T-helper 22 cell (primary cell): ENCODE measurements around the gene PLOD3.

Experiments
- DNase-seq: peaks from one replicate; pipeline ENCODE4 v3.0.0-alpha.2; 2020; ENCODE audit warnings: low read depth

Gene PLOD3

DNA sequence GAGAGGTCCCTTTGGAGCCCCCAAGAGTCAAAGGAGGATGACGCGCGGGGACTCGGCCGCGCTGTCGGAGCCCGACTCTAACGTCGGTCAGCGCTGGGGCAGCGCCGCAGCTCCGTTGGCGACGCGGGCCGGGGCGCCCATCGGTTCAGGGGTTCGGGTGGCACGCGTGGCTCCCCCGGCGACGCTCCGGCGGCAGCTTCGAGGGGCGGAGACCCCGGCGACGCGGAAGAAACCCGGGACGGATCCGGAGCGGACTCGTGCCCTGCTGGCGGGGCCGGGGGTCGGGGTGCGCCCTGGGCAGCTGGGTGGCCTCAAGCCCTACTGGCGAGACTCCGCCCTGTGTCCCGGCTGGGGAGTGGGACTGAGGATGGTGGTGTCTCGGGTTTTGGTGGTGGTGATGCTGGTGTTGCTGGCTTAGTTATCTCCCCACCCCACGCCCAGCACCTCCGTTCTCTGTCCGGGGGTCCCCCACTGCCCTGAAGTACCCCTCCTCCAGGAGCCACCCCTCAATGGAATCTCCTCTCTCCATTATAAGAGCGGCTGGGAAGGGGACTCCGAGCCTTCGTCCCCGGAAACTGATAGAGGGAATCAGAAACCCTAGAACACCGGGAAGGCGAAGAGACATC is 37.1 kb downstream of the PLOD3 start, which contains the start of gene NAT16:
Gene NAT16 (minus strand): TSS at position 164 of the 626 bp plus-strand sequence. CDS start 5,486 bp downstream, outside the sequence.
- DNase-seq: no peak

DNA sequence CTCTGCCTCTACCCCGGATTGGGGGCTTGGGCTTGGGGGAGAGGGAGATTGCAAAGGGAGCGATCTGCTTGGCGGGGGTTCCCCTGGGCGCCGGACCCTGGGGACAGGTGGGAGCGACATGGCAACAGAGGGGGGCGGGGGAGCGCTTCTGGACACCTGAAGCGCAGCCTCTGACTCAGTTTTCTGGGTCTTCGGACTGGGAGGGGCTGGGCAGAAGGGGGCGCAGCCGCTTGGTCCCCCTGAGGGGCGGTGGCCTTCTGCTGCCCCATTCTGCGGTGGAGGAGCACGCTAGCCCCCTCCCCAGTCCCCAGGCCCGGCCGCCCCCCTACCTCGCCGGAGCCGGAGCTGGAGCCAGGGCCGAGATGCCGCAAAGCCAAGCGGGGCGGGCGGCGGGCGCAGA is 37.7 kb downstream of the PLOD3 start:
- DNase-seq: no peak

DNA sequence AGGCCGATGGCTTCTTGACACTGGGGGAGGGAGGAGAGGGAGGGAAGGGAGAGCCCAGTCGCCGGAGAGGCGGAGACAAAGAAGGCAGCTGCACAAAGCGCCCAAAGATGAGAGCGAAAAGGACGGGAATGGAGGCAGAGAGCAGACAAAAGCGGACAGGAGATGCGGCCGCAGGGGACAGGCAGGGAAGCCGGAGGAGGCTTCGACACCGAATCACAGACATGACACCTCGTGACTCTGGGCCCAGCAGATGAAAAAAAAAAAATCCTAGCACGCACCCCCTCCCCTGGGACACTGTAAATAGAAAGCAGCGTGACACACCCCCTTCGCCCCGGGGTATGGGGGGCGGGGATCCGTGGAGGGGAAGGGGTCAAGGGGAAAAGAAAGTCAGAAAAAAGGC is 38.3 kb downstream of the PLOD3 start:
- no peak for DNase-seq

DNA sequence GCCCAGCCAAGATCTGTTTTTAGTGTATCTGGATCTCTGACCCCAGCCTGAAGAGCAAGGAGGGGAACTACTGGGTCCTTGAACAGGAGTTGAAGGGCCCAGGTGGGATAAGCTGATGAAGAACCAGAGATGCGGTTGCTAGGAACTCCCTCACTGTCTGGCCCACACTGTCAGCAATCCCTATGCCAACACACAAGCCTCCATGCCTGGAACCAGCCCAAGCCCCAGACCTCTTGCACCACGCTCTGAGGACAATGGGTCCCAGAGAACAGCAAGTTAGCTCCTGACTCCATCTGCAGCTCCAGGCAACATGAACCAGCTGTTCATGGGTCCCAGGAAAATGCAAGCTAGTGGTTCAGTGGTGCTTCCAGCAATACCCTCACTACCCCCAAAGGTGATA is 39.7 kb downstream of the PLOD3 start:
- no peak for DNase-seq

DNA sequence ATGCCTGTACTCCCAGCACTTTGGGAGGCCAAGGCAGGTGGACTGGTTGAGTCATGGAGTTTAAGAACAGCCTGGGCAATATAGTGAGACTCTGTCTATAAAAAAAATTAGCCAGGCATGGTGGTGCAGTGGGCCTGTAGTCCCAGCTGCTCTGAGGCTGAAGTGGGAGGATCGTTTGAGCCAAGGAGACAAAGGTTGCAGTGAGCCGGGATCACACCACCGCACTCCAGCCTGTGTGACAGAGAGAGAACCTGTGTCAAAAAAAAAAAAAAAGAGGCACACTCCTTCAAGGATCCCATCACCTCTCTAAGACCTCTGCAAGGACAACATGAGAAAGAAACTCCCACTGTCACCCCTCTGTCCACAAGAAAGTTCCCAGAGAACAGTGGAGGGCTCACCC is 41.7 kb downstream of the PLOD3 start:
- DNase-seq: no peak

DNA sequence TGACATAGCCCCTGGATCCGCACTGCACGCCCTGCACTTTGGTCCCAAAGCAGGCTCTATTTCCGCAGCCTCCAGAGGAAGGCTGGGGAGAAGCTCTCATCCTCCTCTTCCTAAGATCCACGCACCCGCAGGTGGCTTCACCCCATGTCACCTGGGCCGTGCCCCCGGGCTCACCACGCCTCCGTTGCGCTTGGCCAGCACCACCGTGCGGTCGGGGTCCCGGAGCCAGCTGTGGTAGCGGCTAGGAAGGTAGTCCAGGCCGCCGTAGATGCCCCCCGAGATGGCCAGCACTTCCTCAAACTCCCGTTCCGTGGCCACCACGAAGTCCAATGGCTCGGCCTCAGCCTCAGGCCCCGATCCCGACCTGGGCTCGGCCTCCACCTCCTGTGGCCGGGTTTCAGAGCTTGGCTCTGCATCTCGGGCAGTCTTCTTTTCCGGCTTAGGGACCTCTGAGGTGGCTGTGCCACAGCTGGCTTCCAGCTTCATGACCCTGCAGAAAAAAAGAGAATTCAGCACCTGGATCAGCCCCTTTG is 43.0 kb downstream of the PLOD3 start:
- DNase-seq: no peak

DNA sequence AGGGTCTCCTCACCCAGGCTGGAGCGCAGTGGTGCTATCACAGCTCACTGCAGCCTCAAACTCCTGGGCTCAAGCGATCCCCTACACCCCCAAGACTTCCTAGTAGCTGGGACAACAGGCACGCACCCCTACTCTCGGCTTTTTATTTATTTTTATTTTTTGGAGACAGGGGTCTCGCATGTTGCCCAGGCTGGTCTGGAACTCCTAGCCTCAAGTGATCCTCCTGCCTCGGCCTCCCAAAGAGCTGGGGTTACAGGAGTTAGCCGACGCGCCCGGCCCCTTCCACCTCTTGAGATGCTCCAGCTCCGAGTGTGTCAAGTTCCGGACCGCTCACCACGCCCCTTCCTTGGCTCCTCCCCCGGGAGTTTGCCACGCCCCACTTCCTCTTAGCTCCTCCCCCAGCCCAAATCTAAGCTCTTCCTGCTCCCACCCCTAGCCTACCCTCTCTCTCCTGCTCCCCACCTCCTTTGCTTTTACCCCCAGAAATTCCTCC is 43.6 kb downstream of the PLOD3 start:
- no peak for DNase-seq

DNA sequence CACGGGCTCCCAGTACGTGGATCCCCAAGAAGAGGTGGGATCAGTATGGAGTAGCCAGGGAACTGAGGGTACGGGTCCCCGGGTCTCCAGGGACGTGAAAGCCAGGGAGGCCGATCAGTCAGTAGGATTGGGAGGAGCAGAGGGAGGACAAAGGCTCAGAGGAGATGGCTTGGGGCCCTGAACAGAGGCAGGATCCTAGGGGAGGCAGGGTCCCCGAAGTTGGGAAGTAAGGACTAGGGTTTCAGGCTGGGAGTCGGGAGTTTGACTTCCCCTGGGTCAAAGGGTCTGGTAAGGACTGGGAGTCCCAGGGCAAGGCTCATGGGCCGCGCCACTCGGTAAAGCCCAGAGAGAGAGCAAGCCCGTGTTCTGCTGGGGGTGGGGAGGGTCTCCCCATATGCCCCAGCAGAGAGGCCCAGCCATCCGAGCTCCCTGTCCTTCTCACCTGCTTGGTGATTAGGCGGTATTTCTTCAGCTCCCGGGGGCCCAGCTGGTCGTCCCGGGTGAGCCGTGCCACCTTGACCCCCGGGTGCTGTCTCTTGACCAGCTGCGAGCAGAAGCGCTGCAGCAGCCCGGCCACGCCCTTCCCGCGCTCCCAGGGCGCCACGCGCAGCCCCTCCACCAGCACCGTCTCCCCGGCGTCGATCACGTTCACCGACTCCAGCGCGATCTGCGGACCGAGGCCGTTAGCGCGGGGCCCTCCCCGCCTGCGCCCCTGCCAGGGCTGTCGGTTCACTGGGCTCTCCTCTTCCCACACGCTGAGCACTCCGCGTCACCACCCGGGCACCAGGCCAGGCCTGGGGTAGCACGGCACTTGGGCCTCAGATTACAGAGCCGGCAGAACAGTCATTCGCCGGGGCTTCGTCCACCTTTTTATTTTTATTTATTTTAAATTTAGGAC is 44.3 kb downstream of the PLOD3 start:
- DNase-seq: no peak

DNA sequence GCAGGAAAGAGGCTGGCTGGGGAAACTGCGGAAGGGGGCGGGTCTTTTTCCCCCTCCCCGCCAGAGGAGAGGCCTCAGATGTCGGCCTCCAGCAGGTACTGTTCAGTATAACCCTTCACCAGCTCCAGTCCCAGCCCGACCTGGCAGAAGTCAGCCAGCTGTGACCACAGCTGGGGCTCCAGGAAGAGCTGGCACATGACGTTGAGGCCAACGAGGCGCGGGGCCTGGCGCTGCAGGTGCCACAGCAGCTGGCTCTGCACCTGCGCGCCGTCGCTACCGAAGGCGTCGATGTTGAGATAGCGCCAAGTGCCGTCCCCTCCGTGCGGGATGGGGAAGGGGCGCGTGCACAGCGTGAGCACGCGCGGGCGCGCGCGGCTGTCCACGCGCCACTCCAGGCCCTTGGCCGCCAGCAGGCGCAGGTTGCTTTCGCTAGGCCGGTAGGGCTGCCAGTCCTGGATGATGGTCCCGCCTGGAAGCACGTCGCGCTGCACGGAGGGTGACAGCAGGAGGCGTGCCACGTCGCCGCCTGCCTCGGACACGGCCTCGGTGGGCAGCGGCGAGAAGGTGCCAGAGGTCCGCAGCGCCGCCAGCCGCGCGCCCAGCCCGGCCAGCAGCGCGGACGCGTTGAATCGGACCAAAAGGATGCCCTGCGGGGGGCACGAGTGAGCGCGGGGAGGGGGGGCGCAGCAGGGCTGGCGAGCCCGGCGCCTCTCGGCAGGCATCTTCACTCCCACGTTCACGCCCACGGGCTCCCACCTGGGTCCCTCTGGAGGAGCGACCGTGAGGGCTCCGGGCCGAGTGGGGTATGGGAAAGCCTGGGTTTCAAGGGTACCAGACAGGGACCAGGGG is 45.2 kb downstream of the PLOD3 start:
- DNase-seq: no peak

DNA sequence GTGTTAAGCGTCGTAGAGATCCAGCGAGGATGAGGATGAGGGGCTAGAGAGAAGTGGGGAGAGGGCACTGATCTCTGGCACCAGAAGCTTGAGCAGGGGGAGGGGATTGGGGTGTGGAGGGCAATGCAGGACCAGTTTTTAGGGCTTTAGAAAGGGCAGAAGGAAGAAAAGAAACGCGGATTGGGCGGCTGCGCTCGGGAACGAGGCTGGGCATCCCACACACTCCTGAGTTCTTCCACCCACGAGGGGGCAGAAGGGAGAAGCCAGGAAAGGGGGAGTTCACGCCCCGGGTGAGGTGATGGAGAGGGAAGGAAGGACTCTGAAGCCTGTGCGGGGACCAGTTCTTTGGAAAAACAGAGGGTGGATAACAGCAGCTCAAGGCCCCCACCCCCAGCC is 45.9 kb downstream of the PLOD3 start:
- no peak for DNase-seq

DNA sequence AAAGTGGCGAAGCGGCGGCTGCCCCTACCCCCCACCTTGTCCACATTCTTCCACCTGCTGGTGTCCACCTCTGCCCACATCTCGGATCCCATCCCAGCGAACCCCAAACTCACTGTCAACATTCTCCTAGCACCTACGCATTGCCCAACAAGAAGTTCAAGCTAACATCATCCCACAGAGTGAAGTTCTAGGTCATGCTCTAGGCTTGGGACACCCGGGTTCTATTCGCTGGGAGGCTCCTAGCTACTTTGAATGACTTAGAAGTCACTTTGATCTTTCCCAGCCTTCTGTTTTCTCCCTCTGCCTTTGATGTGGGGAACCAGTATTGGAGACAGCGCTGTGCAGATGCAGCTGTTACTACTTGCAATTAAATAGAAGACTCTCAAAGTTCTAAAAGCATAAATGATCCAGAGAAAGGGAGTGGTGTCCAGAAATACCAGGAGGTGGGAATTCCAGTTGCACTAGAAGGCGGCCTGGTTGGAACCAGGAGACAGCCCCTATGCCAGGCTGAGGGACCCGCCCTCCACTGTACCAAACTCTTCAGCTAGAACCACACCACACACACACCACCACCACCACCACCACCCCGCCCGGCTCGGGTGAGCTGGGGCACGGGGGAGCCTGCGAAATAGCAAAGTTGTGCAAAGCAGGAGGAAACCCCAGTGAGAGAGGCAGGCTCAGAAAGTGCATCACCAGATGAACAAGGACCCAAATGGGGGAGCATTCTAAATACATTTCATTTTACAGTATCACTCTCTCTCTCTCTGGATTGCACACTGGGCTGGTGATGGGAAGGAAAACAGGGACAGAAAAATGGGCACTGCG is 46.6 kb downstream of the PLOD3 start:
- DNase-seq: no peak

DNA sequence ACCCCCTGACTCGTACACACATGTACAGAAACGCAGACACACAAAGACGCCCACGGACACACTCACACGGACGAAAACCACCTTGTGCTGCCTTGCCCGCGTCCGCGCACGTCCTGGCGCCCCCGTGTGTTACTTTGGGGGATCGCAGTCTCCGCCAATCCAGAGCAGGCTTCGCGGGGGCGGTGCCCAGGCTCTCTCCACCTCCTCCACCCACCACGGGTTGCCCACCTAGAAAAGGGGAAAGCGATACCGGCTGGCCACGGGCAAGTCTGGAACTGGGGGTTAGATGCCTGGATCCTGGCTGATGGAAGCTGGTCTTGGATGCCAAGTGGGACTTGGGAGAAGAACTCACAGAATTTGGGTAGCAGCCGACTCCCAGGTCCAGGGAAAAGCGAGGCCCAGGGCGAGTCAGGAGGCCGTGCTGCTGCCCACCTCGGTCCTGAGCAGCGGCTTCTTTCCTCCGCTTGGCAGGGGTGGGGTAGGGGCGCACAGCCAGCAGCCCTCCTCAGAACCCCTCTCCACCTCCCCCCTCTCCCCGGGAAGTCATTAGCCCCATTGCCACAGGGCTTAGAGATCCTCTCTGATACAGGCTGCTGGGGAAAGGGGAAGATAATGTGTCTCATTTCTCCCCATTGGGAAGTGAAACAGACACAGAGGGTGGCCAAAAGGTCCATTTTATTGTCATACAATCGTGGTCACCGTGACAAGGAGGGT is 47.4 kb downstream of the PLOD3 start:
- DNase-seq: peak; percentile 57

DNA sequence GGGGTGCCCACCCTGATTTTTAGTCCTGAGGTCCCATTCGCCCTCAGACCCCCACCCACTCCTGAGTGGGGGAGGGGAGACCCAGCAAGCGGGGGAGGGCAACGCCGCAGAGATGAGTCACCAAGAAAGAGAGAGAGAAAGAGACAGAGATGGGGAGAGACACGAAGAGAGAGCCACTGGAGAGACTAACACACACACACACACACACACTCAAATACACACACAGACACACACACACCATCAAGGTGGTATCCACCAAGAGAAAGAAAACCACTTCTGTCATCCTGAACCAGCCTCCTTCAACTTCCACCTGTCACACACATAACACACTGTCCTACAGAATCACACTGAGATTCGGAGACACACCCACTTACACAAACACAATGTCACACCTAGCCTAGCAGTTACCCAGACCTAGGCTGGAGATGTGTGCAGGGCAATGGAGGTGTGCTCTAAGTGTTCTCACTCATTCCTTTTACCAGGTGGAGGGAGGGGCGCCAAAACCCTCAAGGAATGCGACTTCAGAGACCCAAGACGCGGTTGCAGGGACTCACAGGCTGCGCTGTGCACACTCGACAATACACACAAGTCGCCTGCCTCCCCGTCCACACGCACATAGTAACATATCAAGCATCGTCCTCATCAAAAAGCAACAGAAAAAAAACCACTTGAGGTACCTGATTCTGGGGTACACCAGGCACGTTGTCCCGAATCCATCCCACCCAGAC is 48.1 kb downstream of the PLOD3 start:
- DNase-seq: no peak

DNA sequence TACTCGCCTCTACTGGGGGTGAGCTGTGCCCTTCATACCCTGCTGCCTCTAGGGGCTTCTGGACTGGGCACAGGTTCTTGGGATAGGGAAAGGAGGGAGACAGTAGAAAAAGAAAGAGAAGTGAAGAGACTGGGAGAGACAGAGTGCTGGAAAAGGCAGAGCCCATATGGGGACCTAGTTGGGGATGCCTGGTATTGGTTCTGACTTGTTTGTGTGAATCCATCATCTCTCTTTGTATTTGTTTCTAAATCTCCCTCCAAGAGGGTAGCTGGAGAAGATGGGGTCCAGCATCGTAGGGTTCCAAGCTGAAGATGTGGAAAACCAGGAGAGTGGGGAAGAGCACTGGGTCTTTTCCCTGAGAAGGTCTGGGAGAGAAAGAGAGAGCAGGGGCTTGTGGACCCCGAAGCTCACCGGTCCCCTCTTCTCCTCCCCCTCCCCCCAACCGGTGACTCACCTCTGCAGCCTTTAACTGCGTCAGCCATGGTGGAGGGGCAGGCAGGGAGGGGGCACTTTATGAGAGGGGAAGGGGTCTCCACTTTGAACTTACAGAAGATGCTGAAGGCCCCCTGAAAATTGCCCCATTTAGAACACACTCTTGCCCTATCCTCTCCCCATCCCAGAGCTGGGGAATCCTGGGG is 48.9 kb downstream of the PLOD3 start:
- DNase-seq: no peak

DNA sequence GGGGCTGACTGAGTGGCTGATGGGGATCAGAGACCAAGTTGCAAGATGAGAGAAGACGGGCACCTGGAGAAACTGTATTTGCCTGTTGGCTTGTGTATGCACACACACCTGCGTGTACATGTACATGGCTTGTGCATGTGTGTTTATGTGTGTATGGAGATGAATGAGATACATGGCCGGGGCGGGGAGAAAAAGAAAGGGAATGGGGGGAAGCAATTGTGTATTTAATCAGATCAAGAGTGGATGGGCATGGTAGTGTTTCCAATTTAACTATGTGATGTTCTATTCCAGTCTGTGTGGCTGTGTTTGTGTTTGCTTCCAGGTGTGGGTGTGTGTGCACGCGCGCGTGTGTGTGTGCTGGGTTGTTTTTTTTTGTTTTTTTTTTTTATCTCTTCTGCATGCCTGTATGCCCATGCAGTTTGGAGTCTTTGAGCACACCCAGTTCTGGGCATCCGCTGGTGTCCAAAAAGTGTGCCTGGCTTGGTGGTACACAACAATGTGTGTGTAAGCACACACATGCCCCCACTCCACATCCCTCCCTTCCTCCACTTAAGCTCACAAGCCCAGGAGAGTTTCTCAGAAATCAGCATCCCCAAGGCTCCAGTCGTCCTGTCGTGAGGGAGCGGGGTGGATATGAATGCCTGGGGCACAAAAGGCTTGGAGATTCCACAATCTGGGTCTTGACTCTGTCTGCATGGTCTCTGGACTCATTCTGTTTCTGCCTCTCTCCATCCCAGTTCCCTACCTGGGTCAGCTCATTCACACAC is 49.6 kb downstream of the PLOD3 start:
- DNase-seq: no peak

DNA sequence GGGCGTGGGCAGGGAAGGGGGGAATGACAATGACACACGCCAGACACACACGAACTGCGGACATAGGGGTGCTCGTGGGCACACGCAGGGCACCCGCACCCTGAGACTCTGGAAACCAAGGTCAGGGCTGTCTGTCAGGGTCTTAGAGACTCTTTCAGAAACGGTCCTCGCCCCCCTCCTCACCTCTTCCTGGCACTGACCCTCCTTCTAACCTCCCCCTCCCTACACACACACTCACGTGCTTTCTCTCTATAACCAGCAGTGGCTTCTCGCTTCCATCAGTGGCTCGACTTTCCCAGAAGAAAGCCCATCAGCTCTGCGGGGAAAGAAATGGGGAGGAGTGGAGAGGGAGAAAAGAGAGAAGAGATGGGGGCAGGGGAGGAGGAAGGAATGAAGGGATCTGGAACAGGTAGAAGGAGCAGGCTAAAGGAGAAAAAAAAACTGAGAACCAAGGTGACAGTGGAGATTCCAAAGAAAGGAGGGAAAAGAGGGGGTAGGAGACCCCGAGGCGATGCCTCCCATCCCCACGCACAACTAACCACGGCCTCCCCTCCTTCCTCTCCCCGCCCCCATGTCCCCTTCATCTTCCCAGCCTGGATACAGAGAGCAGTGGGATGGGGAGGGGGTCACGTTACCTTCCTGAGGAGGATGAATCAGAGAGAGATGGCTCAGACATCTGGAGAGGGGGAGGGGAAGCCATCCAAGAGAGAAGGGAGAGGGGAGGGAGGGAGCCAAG is 50.3 kb downstream of the PLOD3 start:
- no peak for DNase-seq

DNA sequence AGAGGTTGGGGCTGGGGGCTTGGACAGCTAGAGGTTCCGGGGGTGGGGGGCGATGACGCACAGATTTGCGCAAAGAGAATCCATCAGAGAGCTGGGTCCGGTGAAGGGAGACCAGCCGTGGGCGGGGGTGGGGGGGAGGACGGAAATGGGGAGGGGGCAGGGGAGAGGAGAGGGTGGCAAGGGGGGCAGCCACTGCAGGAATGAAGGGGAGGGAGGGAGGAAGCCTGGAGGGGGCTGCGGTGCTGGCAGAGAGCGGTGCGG is 50.8 kb downstream of the PLOD3 start:
- DNase-seq: no peak

DNA sequence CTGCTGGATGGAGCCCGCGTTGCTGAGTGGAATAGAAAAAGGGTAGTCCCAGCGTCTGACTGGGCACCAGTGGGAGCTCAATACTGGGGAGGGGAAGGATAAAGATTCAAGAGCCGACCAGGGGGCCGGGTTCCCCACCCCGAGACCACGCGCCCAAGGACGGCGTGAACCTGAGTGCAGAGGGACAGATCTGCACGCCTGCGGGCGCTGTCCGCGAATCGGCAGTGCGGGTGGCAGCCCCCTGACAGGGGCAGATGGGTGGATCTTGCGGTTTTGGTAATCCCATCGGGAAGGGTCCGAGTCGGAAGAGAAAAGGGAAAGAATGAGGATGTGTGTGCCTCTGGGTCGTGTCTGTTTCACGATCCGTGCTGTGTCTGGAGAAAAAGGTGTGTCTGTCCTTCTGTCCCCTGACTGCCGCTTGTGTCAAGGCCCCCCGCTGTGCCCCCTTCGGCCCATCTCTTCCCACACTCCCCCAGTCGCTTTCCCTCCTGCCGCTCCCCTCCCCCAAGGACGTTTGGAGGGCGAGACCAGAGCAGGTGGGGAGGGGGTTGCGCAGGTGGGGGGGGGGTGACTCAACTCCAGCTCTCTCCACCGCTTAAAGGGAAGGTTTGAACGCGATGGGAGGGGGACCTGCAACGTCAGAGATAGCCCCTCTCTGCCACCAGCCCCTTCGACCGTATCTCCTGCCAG is 51.3 kb downstream of the PLOD3 start:
- no peak for DNase-seq
